ENCODE data around the gene RNU11.
"Not testable (repeated sequence)": the region's sequence is repeated elsewhere in the genome, so short reads cannot be mapped to it uniquely, and the experiment has no call there.

Gene RNU11

GRCh38 chr1:28663871-28664470 is 15.6 kb downstream of the RNU11 start:
- DNase-seq (ENCODE audit: low read depth in 2 of 2): no peak

- DNase-seq (ENCODE audit: low read depth in 2 of 2): no peak
Observed at GRCh38 chr1:28666806-28667205, 18.4 kb downstream of the RNU11 start.

DNA sequence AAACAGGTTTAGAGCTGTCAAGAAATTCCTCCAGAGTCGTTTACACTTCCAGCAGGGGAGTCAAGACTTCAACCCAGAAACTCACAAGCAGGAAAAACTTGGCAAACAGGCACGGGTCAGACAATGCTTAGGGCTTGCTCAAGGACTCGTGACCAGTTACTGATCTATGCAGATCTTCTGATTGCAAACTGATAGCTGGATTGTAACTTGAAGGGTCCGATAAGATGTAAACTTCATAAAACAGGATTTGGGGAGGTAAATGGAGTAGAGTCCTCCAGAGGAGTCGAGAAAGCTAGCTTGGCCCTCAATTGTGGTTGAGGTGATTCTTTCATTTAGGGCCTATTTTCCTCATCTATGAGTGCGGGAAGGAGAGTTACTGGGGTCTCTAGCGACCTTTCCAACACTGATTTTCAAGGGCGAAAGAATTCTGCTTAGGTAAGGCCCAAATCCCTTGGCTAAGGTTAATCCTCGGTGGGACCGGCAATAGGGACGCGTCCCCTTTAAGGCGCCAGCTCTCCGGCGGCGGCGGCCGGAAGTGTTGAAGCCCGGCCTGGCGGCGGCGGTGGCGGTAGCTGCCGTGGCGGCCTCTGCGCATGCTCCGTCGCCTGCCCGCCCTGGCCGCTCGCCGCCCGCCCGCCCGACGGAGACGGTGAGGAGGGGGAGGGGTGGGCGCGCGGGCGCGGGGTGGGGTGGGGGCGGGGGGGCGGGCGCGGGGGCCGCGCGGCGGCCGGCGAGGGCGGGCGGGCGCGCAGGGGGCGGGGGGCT is 20.0 kb downstream of the RNU11 start, which contains the start of gene GMEB1:
TSS of gene GMEB1 (plus strand) at position 594 of the 765 bp plus-strand sequence. CDS start 14,829 bp downstream, outside the sequence.
- peak; percentile 77 to 85 for DNase-seq (ENCODE audit: low read depth in 2 of 2)

GRCh38 chr1:28668956-28669723 is 20.7 kb downstream of the RNU11 start:
- peak; percentile 14 to 29 for DNase-seq (ENCODE audit: low read depth in 2 of 2)

DNA sequence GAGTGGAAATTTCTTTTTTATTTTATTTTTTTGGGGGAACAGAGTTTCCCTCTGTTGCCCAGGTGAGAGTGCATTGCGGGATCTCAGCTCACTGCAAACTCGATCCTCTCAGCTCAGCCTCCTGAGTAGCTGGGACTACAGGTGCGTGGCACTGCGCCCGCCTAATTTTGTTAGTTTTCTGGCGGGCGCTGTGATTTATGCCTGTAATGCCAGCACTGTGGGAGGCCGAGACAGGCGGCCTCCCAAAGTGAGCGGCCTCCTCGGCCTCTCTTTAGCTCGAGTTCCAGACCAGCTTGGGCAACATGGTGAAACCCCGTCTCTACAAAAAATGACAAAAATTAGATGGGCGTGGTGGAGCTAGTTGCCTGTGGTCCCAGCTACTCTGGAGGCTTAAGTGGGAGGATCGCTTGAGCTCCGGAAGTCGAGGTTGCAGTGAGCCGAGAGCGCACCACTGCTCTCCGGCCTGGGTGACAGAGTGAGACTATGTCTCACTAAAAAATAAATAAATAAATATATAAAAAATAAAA is 22.9 kb downstream of the RNU11 start:
- no peak for DNase-seq (ENCODE audit: low read depth in 2 of 2)

DNA sequence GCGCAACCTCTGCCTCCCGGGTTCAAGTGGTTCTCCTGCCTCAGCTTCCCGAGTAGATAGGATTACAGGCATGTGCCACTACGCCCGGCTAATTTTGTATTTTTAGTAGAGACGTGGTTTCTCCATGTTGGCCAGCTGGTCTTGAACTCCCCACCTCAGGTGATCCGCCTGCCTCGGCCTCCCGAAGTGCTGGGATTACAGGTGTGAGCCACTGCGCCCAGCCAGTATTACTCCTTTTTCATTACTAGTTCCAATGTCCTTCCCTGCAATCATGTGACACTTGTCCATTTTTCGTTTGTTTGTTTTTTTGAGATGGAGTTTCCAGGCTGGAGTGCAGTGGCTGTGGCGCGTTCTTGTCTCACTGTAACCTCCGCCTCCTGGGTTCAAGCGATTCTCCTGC is 24.6 kb downstream of the RNU11 start:
- DNase-seq (ENCODE audit: low read depth in 2 of 2): not testable (repeated sequence)

DNA sequence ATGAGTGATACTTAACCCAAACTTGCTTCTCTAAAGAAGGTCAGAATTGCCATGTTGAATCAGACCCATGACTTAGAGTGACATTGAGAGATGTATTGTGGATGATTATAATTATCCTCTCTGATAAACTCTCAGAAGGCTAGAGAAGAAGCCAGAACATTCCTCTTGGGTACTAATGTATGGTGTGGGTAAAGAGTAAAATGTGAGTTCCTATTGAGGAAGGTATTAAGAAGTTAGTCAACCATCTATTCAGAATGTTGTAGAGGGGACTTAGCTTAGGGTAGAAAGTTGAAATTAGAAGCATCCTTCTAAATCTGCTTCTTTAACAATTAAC is 27.5 kb downstream of the RNU11 start:
- no peak for DNase-seq (ENCODE audit: low read depth in 2 of 2)

- no peak for DNase-seq (ENCODE audit: low read depth in 2 of 2)
Observed at GRCh38 chr1:28680151-28680550, 31.8 kb downstream of the RNU11 start.

DNA sequence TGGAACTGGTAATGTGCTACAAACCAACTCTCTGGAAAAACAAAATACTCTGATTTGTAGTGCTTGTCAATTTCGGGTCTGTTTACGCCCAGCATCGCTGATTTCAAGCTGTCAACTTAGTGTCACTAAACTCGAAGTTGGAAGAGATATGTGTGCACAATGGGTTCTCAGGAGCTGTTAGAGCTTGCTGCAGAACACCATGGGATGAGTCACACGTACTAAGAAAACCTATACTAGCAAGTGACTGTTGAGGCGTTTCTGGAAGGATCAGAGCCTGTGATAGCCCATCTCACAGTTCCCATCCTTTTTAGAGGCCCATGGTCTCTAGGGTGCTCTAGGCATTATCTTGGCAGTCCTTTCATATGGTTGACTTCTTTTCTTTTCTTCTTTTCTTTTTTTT is 34.4 kb downstream of the RNU11 start:
- no peak for DNase-seq (ENCODE audit: low read depth in 2 of 2)

DNA sequence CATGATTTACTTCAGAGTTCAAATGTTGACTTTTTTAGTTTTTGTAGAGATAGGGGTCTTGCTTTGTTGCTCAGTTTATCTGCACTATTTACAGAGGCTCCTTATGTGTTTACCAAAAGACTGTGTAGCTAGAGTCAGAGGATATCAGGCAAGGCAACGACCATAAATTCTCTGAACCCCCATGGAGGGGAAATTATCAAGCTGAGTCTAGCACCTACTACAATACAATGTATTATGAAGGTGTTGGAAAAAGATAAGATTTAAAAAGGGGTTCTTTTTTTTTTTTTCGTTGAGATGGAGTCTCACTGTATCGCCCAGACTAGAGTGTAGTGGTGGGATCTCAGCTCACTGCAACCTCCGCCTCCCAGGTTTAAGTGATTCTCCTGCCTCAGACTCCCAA is 36.5 kb downstream of the RNU11 start:
- DNase-seq (ENCODE audit: low read depth in 2 of 2): no peak

DNA sequence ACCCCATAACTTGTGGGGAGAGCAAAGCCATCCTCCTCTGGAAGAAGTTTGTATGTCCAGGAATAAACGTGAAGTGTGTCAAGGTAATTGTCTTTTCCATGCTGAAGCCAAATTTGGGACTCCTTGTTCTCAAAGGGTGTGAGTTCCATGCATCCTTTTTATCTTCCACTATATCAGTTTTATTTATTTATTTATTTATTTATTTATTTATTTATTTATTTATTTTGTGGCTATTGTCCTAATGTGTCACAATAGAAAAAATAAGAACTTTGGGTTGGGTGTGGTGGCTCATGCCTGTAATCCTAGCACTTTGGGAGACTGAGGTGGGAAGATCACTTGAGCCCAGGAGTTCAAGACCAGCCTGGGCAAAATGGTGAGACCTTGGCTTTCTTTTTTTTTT is 43.2 kb downstream of the RNU11 start:
- not testable (repeated sequence) for DNase-seq (ENCODE audit: low read depth in 2 of 2)
